Bronchial epithelial cell (primary cell): ENCODE results near the gene APOL3. TPM values are rescaled to one million over a fixed set of nuclear protein-coding genes. Genes with fewer than 3 reads are reported as not detected.
"Not testable (repeated sequence)": the region's sequence is repeated elsewhere in the genome, so short reads cannot be mapped to it uniquely, and the experiment has no call there.

Source experiments
- DNase-seq: peaks from one replicate; pipeline ENCODE4 v3.0.0-alpha.2; 2010; ENCODE audit warnings: low read depth
- FAIRE-seq: peaks from 2 replicates; lab custom pipeline; 2011; peaks lifted over from hg19 to GRCh38; lab: Jason Lieb, UNC
- H3K27me3 ChIP-seq: 2 replicates; pipeline ENCODE4 v1.5.1; 2011; ENCODE audit warnings: low read length; ENCODE audit not compliant: control insufficient read depth, insufficient read depth
- H3K36me3 ChIP-seq: 2 replicates; pipeline ENCODE4 v1.5.1; 2011; ENCODE audit warnings: low read length; ENCODE audit not compliant: control insufficient read depth, insufficient read depth
- H3K4me3 ChIP-seq: 2 replicates; pipeline ENCODE4 v1.5.1; 2011; ENCODE audit warnings: mild to moderate bottlenecking, low read depth, low read length, control low read depth
- total RNA-seq: library from RNA; depleted of rRNA; stranded (reverse); fragments of >200 nt; gene quantifications from 2 replicates; pipeline ENCODE4 v1.2.1, GENCODE V29; 2014
- TF ChIP-seq, protein P1 (sequence below): IDR thresholded peaks from 2 replicates; pipeline ENCODE4 v1.5.1; 2011; ENCODE audit warnings: mild to moderate bottlenecking, moderate library complexity, low read length, control low read depth, inconsistent platforms; ENCODE audit not compliant: insufficient read depth, severe bottlenecking

APOL3 gene
- total RNA-seq, 1 donor from 2014 or later: not detected

- DNase-seq (no peak), FAIRE-seq (no peak)
- Histone ChIP-seq H3K27me3 (no peaks in the 10 kb centered on the region), H3K36me3 (no peaks in the 10 kb centered on the region), H3K4me3 (no peak overlapping the region)
- TF ChIP-seq, protein P1, sequence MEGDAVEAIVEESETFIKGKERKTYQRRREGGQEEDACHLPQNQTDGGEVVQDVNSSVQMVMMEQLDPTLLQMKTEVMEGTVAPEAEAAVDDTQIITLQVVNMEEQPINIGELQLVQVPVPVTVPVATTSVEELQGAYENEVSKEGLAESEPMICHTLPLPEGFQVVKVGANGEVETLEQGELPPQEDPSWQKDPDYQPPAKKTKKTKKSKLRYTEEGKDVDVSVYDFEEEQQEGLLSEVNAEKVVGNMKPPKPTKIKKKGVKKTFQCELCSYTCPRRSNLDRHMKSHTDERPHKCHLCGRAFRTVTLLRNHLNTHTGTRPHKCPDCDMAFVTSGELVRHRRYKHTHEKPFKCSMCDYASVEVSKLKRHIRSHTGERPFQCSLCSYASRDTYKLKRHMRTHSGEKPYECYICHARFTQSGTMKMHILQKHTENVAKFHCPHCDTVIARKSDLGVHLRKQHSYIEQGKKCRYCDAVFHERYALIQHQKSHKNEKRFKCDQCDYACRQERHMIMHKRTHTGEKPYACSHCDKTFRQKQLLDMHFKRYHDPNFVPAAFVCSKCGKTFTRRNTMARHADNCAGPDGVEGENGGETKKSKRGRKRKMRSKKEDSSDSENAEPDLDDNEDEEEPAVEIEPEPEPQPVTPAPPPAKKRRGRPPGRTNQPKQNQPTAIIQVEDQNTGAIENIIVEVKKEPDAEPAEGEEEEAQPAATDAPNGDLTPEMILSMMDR: no peak
Observed at GRCh38 chr22:36153501-36154422, 6.8 kb downstream of the APOL3 start.

DNA sequence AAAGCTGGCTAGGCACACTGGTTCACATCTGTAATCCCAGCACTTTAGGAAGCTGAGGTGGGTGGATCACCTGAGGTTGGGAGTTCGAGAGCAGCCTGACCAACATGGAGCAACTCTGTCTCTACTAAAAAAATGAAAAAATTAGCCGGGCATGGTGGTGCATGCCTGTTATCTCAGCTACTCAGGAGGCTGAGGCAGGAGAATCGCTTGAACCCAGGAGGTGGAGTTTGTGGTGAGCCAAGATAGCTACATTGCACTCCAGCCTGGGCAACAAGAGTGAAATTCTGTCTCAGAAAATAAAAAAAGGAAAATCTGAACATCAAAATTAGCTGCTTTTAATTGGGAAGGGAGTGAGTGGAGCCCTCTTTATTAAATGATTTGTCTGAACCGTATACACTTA is 7.7 kb downstream of the APOL3 start:
- FAIRE-seq, H3K27me3 ChIP-seq, H3K36me3 ChIP-seq, H3K4me3 ChIP-seq, DNase-seq: not testable (repeated sequence)

DNA sequence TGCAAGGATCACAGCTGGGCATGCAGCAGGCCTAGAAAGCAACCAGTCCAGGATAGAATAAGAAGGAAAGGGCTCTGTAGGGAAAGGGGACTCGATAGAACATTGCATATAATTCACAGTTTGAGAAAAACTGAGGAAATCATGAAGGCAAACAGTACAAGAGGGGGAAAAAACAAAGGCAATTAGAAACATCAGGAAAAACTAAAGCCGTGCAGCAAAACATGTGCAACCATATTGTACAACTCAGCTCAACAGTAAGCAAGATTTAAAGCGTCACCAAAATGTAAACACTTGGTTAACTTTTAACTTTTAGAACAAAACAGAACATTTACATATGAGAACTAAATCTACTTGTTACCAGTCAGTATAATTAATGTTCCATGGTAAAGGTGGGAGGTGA is 8.5 kb downstream of the APOL3 start:
- H3K36me3 ChIP-seq: no peaks in the 10 kb centered on the region
- H3K27me3 ChIP-seq: no peaks in the 10 kb centered on the region
- TF ChIP-seq, protein P1: no peak
- FAIRE-seq: no peak
- no peak overlapping the region for H3K4me3 ChIP-seq
- no peak for DNase-seq

- Histone ChIP-seq H3K36me3 (no peaks in the 10 kb centered on the region), H3K4me3 (no peak overlapping the region), H3K27me3 (no peaks in the 10 kb centered on the region)
- DNase-seq (no peak), FAIRE-seq (no peak)
- TF ChIP-seq, protein P1: no peak
Observed at GRCh38 chr22:36151006-36151595, 9.5 kb downstream of the APOL3 start.

DNA sequence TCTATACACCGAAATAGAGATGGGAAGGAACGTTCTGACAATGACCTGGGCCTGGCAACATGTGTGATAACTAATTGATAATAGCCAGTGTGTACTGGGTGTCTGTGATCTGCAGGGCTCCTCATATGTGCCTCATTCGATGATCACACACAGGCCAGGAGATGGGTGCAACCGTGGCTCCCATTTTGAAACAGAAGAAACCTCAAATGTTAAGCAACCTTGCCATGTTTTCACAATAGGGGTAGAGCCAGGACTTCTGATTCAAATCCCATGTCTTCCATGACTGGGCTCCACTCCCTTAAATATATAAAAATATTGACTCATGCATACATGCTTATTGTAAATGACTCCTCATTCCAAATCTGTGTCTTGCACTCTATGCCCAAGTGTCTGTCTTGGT is 11.1 kb downstream of the APOL3 start:
- peak; percentile 49 for DNase-seq
- Histone ChIP-seq H3K36me3 (no peaks in the 10 kb centered on the region), H3K27me3 (no peaks in the 10 kb centered on the region), H3K4me3 (no peak overlapping the region)
- TF ChIP-seq, protein P1: no peak
- no peak for FAIRE-seq

GRCh38 chr22:36148411-36148810 is 12.1 kb downstream of the APOL3 start:
- FAIRE-seq: no peak

More at GRCh38 chr22:36148411-36148810, 12.1 kb downstream of the APOL3 start:
- no peaks in the 10 kb centered on the region for H3K36me3 ChIP-seq
- H3K27me3 ChIP-seq: no peaks in the 10 kb centered on the region
- TF ChIP-seq, protein P1: no peak
- H3K4me3 ChIP-seq: no peak overlapping the region
- no peak for DNase-seq
